Liver (tissue), 9 donors: Measurements from ENCODE around the gene ADGRV1. TPM values are rescaled to one million over a fixed set of nuclear protein-coding genes. Genes with fewer than 3 reads are reported as not detected.

Source experiments
- DNase-seq: peaks from one replicate; pipeline ENCODE4 v3.0.0-alpha.2; 2017; ENCODE audit warnings: low spot score
- H3K27ac ChIP-seq, 2 donors: one replicate each; pipeline ENCODE4 v1.7.0; 2013; ENCODE audit warnings: inconsistent platforms in 2 of 2, low read length in 2 of 2, control low read depth in 1 of 2, low read depth in 1 of 2, mild to moderate bottlenecking in 1 of 2
- H3K27me3 ChIP-seq, 4 donors: one replicate each; pipeline versions ENCODE4 v1.6.1 to v1.7.0; 2013; ENCODE audit warnings: low read length in 3 of 4, inconsistent platforms in 1 of 4, mild to moderate bottlenecking in 1 of 4, moderate library complexity in 1 of 4; ENCODE audit not compliant: control insufficient read depth in 4 of 4, insufficient read depth in 4 of 4
- H3K36me3 ChIP-seq, 4 donors: one replicate each; pipeline versions ENCODE4 v1.6.1 to v1.7.0; 2013; ENCODE audit warnings: low read length in 3 of 4, mild to moderate bottlenecking in 3 of 4, low read depth in 1 of 4, moderate library complexity in 1 of 4; ENCODE audit not compliant: control insufficient read depth in 4 of 4, insufficient read depth in 3 of 4
- H3K4me1 ChIP-seq, 4 donors: one replicate each; pipeline versions ENCODE4 v1.6.1 to v1.7.0; 2013; ENCODE audit warnings: low read length in 3 of 4, mild to moderate bottlenecking in 3 of 4, moderate library complexity in 1 of 4; ENCODE audit not compliant: control insufficient read depth in 4 of 4, insufficient read depth in 4 of 4
- H3K4me3 ChIP-seq, 3 donors: one replicate each; pipeline versions ENCODE4 v1.6.1 to v1.7.0; 2013; ENCODE audit warnings: low read length in 3 of 3, control low read depth in 1 of 3, low read depth in 1 of 3, mild to moderate bottlenecking in 1 of 3
- H3K9ac ChIP-seq, 2 donors: one replicate each; pipeline ENCODE4 v1.7.0; 2013; ENCODE audit warnings: low read length in 2 of 2, mild to moderate bottlenecking in 2 of 2, moderate library complexity in 2 of 2, control low read depth in 1 of 2, low read depth in 1 of 2
- H3K9me3 ChIP-seq, 4 donors: one replicate each; pipeline versions ENCODE4 v1.6.1 to v1.7.0; 2013; ENCODE audit warnings: low read length in 3 of 4; ENCODE audit not compliant: control insufficient read depth in 4 of 4
- EGR1 ChIP-seq, 2 donors: IDR thresholded peaks; 2 replicates each; pipeline ENCODE4 v1.6.1; 2016 to 2018; ENCODE audit warnings: antibody characterized with exemption in 2 of 2, low read depth in 2 of 2
- FOXA2 ChIP-seq: IDR thresholded peaks from 2 replicates; pipeline ENCODE4 v1.6.1; 2016; ENCODE audit warnings: antibody characterized with exemption
- HNF4A ChIP-seq, 2 donors: conservative IDR thresholded peaks; 2 replicates each; pipeline ENCODE4 v1.6.1; 2016; ENCODE audit warnings: antibody characterized with exemption in 2 of 2, mild to moderate bottlenecking in 2 of 2
- HNF4G ChIP-seq: IDR thresholded peaks from 2 replicates; pipeline ENCODE4 v1.6.1; 2016; ENCODE audit warnings: antibody characterized with exemption
- MAX ChIP-seq: IDR thresholded peaks from 2 replicates; pipeline ENCODE4 v1.6.1; 2016; ENCODE audit warnings: antibody characterized with exemption
- RAD21 ChIP-seq, 2 donors: IDR thresholded peaks; 2 replicates each; pipeline ENCODE4 v1.6.1; 2016; ENCODE audit warnings: antibody characterized with exemption in 2 of 2, mild to moderate bottlenecking in 2 of 2
- REST ChIP-seq: IDR thresholded peaks from 2 replicates; pipeline ENCODE4 v1.6.1; 2016; ENCODE audit warnings: antibody characterized with exemption, mild to moderate bottlenecking
- RXRA ChIP-seq, 2 donors: IDR thresholded peaks; 2 replicates each; pipeline ENCODE4 v1.6.1; 2017 to 2018; ENCODE audit warnings: antibody characterized with exemption in 2 of 2, mild to moderate bottlenecking in 1 of 2
- SP1 ChIP-seq: IDR thresholded peaks from 2 replicates; pipeline ENCODE4 v1.6.1; 2018; ENCODE audit warnings: antibody characterized with exemption, mild to moderate bottlenecking
- TAF1 ChIP-seq: conservative IDR thresholded peaks from 2 replicates; pipeline ENCODE4 v1.6.1; 2016; ENCODE audit warnings: antibody characterized with exemption, mild to moderate bottlenecking
- YY1 ChIP-seq: IDR thresholded peaks from 2 replicates; pipeline ENCODE4 v1.6.1; 2016; ENCODE audit warnings: antibody characterized with exemption, mild to moderate bottlenecking
- WGBS: extraction: QIAGEN DNeasy Blood & Tissue Kit; methylation state at CpG from one replicate; pipeline ENCODE4 v1.1.7; 2013; 5-methylcytosine and 5-hydroxymethylcytosine counted together
- polyA plus RNA-seq, 2 donors: library from polyadenylated mRNA; stranded (reverse) in 1 of 2; unstranded in 1 of 2; fragments of 200-250 nt in 1 of 2; fragments of >200 nt in 1 of 2; fragmentation: Nextera tagmentation in 1 of 2; extraction: Ambion mirVana in 1 of 2; gene quantifications; one replicate each; pipeline versions ENCODE4 v1.2.1 to v1.2.3, GENCODE V29; 2013 to 2015
- total RNA-seq, 2 donors: library from RNA; depleted of rRNA; stranded (reverse); fragments of >200 nt; gene quantifications; one replicate each; pipeline ENCODE4 v1.2.3, GENCODE V29; 2014
- TF ChIP-seq, protein P1 (sequence below): IDR thresholded peaks from 2 replicates; pipeline ENCODE4 v1.6.1; 2016; ENCODE audit warnings: antibody characterized with exemption
- donor health status: healthy.
- donor health status: healthy.
- donor health status: healthy.
- donor health status: healthy.
- donor health status: healthy.

The ADGRV1 gene
- total and polyA plus RNA-seq, 4 donors, result 5.1 to 15.5 (median 9.6) TPM

- no peak for DNase-seq
- TF ChIP-seq REST, result no peak
- TF ChIP-seq HNF4A (conservative IDR thresholded peaks at IDR 0.05), result no peak
- no peak overlapping the region for H3K4me3 ChIP-seq
- H3K27ac ChIP-seq, result no peak overlapping the region
- no peaks in the 10 kb centered on the region for H3K9me3 ChIP-seq
- no peaks in the 10 kb centered on the region for H3K4me1 ChIP-seq
- no peaks in the 10 kb centered on the region for H3K27me3 ChIP-seq
- WGBS, result 62% methylated on average over 3 of the region's 3 CpGs
- no peaks in the 10 kb centered on the region for H3K36me3 ChIP-seq
- H3K9ac ChIP-seq, result no peak overlapping the region
Observed at GRCh38 chr5:91123291-91123690, 564.7 kb downstream of the ADGRV1 start.

DNA sequence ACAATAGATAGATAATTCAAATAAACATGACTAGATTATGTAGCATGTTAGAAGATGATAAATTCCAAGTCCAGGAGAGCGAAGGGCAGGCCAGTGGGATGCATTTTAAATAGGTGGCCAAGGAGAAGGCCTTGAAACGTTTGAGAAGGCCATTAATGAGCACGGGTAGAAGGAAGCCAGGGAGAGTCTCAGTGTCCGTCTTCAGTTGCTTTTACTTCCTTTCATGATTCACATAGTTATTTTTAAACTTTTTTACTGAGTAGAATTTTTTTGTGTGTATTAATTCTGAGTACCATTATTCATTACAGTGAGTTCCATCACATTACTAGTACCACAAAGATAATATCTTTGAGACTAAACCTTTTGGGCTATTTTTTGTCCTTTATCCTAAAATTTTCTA is 565.3 kb downstream of the ADGRV1 start:
- WGBS, result 73% methylated on average over 4 of the region's 4 CpGs
- no peak overlapping the region for H3K27ac ChIP-seq

More for the DNA sequence above, 565.3 kb downstream of the ADGRV1 start:
- Histone ChIP-seq H3K9ac (no peak overlapping the region), H3K4me1 (no peaks in the 10 kb centered on the region), H3K4me3 (no peak overlapping the region), H3K36me3 (no peaks in the 10 kb centered on the region), H3K9me3 (no peaks in the 10 kb centered on the region), H3K27me3 (no peaks in the 10 kb centered on the region)
- TF ChIP-seq RAD21 (IDR thresholded peaks at IDR 0.05), result no peak
- no peak for TF ChIP-seq EGR1 (IDR thresholded peaks at IDR 0.05; ENCODE audit: low read depth in 2 of 2)
- TF ChIP-seq HNF4G, result no peak
- no peak for TF ChIP-seq RXRA (IDR thresholded peaks at IDR 0.05)
- TF ChIP-seq SP1, result no peak
- TF ChIP-seq REST, result no peak
- TF ChIP-seq MAX, result no peak
- TF ChIP-seq, protein P1, sequence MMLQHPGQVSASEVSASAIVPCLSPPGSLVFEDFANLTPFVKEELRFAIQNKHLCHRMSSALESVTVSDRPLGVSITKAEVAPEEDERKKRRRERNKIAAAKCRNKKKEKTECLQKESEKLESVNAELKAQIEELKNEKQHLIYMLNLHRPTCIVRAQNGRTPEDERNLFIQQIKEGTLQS, result no peak
- TF ChIP-seq YY1, result no peak
- TF ChIP-seq FOXA2, result no peak
- TF ChIP-seq TAF1, result no peak
- no peak for DNase-seq
